Skeletal muscle satellite cell (primary cell): ENCODE results near the gene STAC3.

Source experiments
- H3K27me3 ChIP-seq: 2 replicates; pipeline ENCODE4 v1.7.0; 2013; ENCODE audit warnings: low read length; ENCODE audit not compliant: control insufficient read depth, insufficient read depth
- H3K36me3 ChIP-seq: 2 replicates; pipeline ENCODE4 v1.7.0; 2013; ENCODE audit warnings: mild to moderate bottlenecking, control low read depth, low read length; ENCODE audit not compliant: insufficient read depth
- H3K4me1 ChIP-seq: 2 replicates; pipeline ENCODE4 v1.7.0; 2013; ENCODE audit warnings: low read length; ENCODE audit not compliant: control insufficient read depth, insufficient read depth
- H3K4me2 ChIP-seq: 2 replicates; pipeline ENCODE4 v1.7.0; 2013; ENCODE audit warnings: mild to moderate bottlenecking, low read length
- H3K4me3 ChIP-seq: 2 replicates; pipeline ENCODE4 v1.7.0; 2013; ENCODE audit warnings: low read length
- H3K9ac ChIP-seq: 2 replicates; pipeline ENCODE4 v1.7.0; 2013; ENCODE audit warnings: mild to moderate bottlenecking, low read depth, low read length, moderate library complexity
- H3K9me3 ChIP-seq: replicated peaks from 2 replicates; pipeline ENCODE4 v1.7.0; 2013; ENCODE audit warnings: mild to moderate bottlenecking, control low read depth, low read length

Gene STAC3

DNA sequence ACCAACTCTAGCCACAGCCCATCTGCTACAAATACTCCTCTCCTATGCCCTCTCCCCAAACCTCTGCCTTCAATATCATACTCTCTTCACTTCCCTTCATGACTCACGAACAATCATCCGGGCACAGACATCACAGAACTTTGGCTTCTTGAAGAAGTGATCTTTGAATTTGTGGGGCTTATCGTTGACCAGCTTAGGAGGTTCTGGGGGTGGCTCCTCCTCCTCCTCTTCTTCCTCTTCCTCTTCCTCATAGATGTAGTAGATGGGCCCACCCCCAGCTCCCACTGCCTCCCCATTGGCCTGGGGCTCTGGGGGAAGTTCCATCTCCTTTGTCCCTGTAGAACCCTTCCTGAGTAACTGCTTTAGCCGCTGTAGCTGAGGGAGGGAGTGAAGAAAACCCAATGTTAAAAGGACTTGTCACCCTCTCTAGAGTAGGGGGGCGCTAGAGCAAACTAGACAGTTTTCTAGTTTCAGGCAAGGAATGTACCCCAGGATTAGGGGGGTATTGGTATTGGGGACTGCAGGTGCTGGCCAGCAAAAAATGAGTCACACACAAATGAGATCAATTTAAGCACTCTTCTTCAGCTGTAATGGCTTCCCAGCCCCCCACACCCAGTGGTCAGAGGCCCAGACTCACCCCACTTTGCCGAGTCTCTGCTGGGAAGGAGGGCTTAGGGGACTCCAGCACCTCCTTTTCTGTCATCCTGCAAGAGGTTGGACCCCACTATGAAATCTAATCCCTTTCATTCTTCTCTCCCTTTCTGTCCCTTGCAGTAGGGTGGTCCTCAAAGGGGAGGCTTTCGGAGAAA, 1.8 kb downstream of the STAC3 start:
- Histone ChIP-seq H3K9me3 (no peaks in the 10 kb centered on the region), H3K4me3 (no peak overlapping the region), H3K36me3 (no peaks in the 10 kb centered on the region), H3K27me3 (no peaks in the 10 kb centered on the region), H3K4me2 (peak overlapping the region; percentile 3), H3K9ac (no peak overlapping the region), H3K4me1 (peaks cover 23% of the 10 kb centered on the region)

DNA sequence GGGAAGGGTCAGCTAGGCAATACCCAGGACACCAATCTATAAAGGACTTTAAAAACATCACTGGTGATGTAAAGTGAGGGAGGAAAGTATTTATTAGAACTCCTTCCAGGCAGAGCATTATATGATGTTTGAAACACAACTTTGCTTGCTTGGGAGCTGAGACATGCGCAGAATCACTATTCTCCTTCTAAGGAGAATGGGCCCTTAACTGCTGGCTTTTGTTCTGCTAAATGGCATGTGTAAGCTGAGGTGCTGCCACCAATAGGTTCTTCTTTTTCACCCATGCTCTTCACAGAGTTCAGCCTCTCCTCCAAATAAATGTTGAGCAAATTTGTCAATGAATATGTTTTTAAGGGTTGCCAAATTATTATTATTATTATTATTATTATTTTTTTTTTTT, 3.9 kb downstream of the STAC3 start:
- Histone ChIP-seq H3K36me3 (no peaks in the 10 kb centered on the region), H3K4me1 (peaks cover 30% of the 10 kb centered on the region), H3K4me2 (no peak overlapping the region), H3K4me3 (no peak overlapping the region), H3K9ac (no peak overlapping the region), H3K27me3 (peaks cover 4% of the 10 kb centered on the region), H3K9me3 (no peaks in the 10 kb centered on the region)

DNA sequence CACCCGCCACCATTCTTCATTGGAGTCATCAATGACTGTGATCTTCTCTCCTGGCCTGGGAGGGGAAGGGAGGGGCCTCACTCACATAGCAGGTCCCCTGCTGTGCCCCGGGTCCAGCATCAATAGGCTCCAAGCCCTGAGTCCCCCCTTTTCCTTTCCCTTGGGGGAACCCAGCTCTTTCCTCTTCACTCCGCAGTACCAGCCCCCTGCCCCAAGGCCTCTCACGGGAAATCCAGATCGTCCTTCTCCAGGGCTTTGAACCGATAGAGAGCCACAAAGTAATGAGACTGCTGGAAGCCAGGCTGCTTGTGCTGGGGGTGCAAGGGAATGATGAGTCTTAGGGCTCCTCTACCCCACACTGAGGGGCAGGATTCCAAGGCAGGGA, 6.7 kb downstream of the STAC3 start:
- Histone ChIP-seq H3K4me1 (peaks cover 43% of the 10 kb centered on the region), H3K9ac (no peak overlapping the region), H3K27me3 (peaks cover 12% of the 10 kb centered on the region), H3K9me3 (no peaks in the 10 kb centered on the region), H3K4me3 (no peak overlapping the region), H3K4me2 (no peak overlapping the region), H3K36me3 (no peaks in the 10 kb centered on the region)

DNA sequence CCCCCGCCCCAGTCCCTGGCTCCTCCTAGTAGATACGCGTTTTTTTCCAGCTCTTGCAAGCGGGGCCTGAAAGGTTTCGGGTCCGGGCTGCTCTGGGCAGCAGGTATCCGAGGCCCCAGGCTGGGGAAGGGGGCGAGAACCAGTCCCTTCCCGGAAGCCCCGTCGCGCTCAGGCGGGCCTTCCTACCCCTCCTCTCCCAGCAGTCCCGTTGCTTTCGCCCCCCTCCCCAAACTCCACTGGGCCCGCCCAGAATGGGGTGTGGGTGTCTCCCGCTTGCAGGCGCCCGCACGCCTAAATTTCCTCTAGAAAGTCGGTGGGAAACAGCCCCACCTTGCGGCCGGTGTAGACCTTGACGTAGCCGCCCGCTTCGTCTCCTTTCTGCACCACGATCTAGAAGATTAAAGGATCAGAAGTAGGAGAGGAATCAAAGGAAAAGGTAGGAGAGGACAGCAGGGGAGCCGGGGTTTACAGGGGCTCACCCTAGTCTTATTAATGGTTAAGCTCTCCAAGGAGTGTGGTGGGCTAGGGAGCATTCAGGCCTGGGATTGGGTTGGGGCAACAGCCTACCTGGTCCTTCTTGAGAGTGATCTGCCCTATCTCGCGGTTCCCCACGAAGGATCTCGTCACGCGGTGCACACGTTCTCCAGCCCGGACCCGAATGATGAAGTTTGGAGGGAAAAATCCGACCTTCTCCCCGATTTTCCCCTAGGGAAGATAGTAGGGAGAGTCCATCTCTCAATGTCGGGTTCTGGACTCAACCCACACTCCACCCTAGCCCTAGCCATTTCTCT, 7.3 kb downstream of the STAC3 start:
- Histone ChIP-seq H3K4me2 (no peak overlapping the region), H3K4me1 (peaks cover 41% of the 10 kb centered on the region), H3K36me3 (no peaks in the 10 kb centered on the region), H3K27me3 (peaks cover 12% of the 10 kb centered on the region), H3K4me3 (no peak overlapping the region), H3K9me3 (no peaks in the 10 kb centered on the region), H3K9ac (no peak overlapping the region)

DNA sequence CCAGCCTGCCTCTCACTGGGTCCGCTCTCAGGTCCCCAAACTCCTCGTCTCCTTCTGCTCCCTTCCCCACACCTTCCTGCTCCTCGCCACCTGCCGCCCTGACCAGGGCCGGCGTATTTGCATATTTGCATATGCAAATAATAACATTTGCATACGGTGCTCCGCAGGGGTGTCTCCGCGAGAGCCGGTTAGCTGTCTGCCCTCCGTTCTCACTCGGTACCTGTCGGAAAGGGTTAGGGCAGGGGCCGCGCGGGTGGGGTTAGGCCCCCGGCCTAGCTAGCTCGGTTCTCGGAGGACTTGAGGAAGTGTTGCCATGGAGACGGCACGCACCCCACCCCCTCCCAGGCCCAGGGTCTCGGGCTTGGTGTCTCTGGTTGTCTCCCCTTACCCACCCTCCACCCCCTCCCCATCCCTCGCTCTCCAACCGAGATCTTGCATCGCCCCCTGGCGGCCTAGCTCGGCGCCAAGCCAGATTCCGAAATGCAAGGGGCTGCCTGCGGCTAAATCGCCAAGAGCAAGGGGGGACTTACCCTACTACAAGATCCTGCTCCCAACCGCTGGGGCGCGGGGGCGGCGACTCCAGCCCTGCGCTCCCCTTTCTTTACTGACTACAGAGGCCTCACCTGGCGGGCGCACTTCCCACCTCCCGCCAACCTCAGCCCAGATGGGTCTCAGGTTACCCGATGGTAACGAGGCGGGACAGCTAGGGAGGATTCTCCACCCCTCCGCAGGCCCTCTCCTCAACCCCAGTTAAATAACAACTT, 8.1 kb downstream of the STAC3 start:
- Histone ChIP-seq H3K27me3 (peaks cover 12% of the 10 kb centered on the region), H3K36me3 (no peaks in the 10 kb centered on the region), H3K4me3 (peak overlapping the region; percentile 18), H3K4me1 (peaks cover 48% of the 10 kb centered on the region), H3K4me2 (peak overlapping the region; percentile 64), H3K9ac (no peak overlapping the region), H3K9me3 (no peaks in the 10 kb centered on the region)

DNA sequence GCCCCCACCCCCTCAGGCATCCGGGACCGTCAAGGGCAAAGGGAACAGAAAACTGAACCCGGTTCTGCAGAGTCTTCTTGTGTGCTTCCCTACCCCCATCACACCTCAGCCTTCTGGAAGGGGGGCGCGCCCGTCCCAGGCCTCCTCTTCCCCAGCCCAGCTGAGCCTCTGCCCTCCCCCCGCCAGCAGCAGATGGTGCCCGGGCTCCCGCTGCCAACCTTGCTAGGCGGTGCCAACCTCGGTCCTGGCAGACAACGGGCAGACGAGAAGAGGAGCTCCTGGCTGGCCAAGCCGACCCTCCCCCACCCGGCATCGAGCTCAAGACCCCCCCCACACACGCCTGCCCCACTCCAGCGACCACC, 8.7 kb downstream of the STAC3 start:
- Histone ChIP-seq H3K4me1 (peaks cover 49% of the 10 kb centered on the region), H3K4me2 (peak overlapping the region; percentile 64), H3K4me3 (no peak overlapping the region), H3K27me3 (peaks cover 12% of the 10 kb centered on the region), H3K9ac (no peak overlapping the region), H3K36me3 (no peaks in the 10 kb centered on the region), H3K9me3 (no peaks in the 10 kb centered on the region)

DNA sequence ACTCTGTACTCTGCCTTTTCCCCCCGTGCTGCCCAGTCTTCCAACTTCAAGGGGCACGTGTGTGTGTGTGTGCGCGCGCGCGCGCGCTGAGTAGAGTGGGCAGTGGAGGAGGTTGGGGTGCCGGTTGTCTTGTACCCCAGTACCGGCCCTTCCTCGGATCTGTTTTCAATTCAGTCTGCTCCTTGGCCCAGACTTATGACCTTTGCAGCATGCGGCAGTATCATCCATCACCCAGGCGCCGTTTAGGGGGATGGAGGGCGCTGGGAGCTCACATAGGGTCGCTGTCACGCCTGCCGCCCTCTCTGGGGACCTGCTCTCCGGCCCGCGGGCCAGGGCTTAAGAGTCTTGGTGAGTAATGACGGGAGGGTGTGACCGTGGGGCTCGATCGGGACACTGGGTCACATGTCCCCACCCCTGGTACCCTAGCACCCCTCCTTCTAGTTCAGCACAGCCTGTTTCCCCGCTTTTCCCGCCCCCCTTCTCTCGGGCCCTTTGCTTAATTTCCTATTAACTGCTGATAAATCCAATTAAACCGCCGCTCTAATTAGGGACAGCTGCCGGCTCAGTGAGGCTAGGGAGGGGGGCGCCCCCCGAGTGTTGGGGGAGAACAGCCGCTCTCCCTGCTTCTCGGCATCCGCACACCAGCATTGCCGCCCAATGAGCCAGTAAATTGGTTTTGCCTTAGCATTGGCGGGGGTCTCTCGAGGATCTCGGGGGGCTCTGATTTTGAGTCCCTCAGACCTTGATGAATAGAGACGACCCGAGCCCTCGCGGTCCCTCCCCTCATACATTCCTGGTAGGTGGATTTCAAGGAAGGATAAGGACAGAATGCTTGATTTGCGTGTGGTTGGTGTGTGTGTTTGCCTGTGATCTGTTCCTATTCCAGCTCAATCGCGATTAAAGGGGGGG, 9.3 kb downstream of the STAC3 start:
- H3K27me3 ChIP-seq: peaks cover 12% of the 10 kb centered on the region
- peaks cover 49% of the 10 kb centered on the region for H3K4me1 ChIP-seq
- no peak overlapping the region for H3K9ac ChIP-seq
- no peaks in the 10 kb centered on the region for H3K36me3 ChIP-seq
- no peak overlapping the region for H3K4me3 ChIP-seq
- H3K9me3 ChIP-seq: no peaks in the 10 kb centered on the region
- peak overlapping the region; percentile 99 for H3K4me2 ChIP-seq

DNA sequence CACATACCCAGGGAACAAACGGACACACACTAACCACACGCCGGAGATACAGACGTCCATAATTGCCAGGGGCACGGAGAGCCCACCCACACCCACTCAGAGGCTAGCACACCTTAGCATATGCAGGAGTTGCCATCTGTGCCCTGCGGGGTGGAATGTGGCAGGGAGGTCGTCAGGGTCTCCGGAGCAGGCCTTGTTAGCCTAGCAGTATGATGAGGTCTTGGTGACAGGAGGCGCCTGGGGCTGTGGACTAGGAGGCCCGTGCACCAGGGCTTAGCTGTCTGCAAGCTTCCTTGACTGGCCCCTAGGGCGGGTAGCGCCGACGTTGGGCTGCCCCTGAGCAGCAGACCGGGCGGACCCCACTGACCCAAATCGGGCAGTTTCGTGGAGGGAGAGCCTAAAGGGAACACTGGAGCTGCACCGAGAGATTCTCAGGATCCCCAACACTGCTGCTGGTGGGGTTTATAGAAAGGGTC, 10.0 kb downstream of the STAC3 start:
- Histone ChIP-seq H3K36me3 (no peaks in the 10 kb centered on the region), H3K4me2 (peak overlapping the region; percentile 99), H3K4me3 (peak overlapping the region; percentile 85), H3K9me3 (no peaks in the 10 kb centered on the region), H3K4me1 (peaks cover 49% of the 10 kb centered on the region), H3K27me3 (peaks cover 12% of the 10 kb centered on the region), H3K9ac (peak overlapping the region; percentile 79)

DNA sequence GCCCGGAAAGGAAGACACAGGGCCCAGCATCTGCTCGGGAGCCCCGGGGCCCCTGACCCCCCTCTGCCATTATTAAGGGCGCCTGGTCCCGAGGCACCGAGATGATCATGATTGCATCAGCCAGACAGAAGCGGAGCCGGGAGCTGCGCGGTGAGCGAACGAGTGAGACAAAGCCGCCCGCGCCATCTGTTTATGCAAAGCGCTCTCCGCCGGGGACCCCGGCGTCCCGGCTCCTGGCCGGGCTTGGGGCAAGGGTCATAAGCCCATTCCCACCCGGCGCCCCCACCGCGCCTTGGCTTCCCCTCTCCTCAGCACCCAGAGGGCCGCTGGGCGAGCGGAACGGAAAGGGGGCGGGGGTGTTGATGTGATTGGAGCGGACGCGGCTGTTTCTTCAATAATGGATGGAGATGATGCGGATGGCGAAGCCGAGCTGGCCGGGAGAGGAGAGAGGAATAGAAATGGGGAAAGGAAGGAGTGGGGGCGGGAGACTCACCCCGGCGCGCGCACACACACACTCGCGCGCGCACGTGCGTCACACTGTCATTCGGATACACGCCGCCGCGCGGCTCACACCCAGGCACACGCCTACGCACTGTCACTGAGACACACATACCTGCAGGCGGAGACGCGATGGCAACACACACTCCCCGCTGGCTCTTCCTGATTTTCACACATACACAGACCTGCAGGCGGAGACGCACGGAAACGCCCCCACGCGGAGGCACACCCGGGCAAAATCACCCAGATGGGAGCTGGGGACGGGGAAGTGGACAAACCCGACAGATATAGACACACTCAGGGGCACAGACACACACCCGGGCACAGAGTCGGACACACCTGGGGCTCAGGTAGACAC, 10.7 kb downstream of the STAC3 start:
- H3K27me3 ChIP-seq: peaks cover 12% of the 10 kb centered on the region
- H3K36me3 ChIP-seq: peaks cover 6% of the 10 kb centered on the region
- peak overlapping the region; percentile 79 for H3K9ac ChIP-seq
- peak overlapping the region; percentile 99 for H3K4me2 ChIP-seq
- no peaks in the 10 kb centered on the region for H3K9me3 ChIP-seq
- peaks cover 49% of the 10 kb centered on the region for H3K4me1 ChIP-seq
- peak overlapping the region; percentile 85 for H3K4me3 ChIP-seq

DNA sequence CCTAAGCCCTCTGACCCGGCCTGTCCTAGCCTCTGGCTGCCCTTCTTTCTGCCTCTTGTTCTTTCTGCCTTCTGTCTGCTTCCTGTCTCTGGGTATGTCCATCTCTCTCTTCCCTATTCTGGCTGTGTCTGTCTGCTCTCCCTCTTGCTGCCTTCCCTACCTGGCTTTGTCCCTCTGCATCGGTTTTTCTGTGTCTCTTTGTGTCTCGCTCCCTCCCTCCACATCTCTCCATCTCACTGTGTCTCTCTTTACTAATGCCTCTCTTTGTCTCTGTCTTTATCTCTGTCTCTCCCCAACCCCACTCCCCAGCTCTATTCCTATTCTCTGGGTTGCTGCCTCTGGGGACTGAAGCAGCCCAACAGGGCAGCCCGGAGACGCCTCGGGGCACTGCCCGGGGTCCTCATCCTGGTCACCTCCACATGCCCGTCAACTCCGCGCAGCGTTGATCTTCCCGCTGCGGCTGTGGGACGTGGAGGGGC, 11.4 kb downstream of the STAC3 start:
- H3K9me3 ChIP-seq: no peaks in the 10 kb centered on the region
- peak overlapping the region; percentile 85 for H3K4me3 ChIP-seq
- H3K4me1 ChIP-seq: peaks cover 53% of the 10 kb centered on the region
- peak overlapping the region; percentile 99 for H3K4me2 ChIP-seq
- H3K36me3 ChIP-seq: peaks cover 10% of the 10 kb centered on the region
- peak overlapping the region; percentile 79 for H3K9ac ChIP-seq
- peaks cover 12% of the 10 kb centered on the region for H3K27me3 ChIP-seq
